NCI-H146 (cell line): ENCODE measurements around the gene PSAPL1.
"Not testable (repeated sequence)": the region's sequence is repeated elsewhere in the genome, so short reads cannot be mapped to it uniquely, and the experiment has no call there.

Experiments used
- DNase-seq: peaks from one replicate; lab custom pipeline; 2025; lab: John Stamatoyannopoulos, UW

Gene PSAPL1

GRCh38 chr4:7458477-7458876 lies 23.7 kb upstream of the PSAPL1 start:
- DNase-seq, result no peak

- no peak for DNase-seq
Measured at GRCh38 chr4:7458066-7458425, 23.3 kb upstream of the PSAPL1 start.

GRCh38 chr4:7457201-7458065 lies 22.7 kb upstream of the PSAPL1 start:
- DNase-seq, result no peak

- not testable (repeated sequence) for DNase-seq
Measured at GRCh38 chr4:7452802-7453201, 18.1 kb upstream of the PSAPL1 start.

DNA sequence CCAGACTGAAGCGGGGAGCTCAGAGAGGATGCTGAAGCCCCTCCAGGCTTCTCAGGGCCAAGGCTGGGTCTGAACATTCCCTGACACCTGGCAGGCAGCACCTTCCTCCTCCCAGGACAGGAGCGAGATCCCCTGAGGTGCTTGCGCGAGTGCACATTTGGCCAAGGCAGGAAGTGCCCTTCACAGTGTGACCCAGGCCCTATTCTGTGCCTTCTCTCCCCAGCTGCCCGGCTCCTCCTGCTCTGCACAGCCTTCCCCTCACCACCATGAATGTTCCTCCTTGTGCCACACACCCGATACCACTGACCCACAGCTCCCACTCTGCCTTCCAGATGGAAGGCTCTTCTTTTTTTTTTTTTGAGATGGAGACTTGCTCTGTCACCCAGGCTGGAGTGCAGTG lies 17.1 kb upstream of the PSAPL1 start:
- DNase-seq, result no peak

DNA sequence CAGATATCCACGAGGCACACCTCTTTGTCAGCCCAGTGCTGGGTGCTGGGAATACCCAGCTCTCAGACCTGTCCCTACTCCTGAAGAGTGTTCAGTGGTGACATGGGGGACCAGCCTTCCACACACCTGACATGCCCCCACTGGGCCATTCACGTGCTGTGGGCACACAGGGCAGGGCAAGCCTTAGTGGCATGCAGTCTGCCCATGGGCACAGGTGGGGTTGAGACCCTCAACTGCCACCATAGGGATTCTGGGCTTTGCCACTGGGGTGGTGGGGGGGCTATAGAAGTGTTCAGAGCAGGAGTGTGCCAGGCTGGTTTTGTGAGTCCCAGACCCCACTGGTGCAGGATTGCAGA lies 16.7 kb upstream of the PSAPL1 start:
- no peak for DNase-seq

GRCh38 chr4:7450775-7451433 lies 16.2 kb upstream of the PSAPL1 start:
- no peak for DNase-seq

DNA sequence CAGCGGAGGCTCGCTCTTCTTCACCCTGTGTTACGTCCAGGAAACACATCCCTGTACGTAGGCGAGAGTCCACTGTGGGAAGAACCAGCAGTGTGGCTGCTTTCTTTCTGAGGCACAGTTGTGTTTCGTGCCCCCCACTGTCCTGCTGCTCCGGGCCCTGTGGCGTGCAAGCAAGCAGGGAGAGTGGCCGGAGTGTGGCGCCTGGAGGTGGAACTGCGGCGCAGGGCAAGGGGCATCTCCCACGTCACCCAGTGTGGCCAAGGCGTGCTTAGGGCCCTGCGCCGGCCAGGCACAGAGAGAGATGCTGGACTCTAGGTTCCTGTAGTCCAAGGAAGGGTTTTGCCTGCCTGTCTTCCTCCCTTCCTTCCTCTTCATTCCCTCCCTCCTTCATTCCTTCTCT lies 13.3 kb upstream of the PSAPL1 start:
- no peak for DNase-seq

DNA sequence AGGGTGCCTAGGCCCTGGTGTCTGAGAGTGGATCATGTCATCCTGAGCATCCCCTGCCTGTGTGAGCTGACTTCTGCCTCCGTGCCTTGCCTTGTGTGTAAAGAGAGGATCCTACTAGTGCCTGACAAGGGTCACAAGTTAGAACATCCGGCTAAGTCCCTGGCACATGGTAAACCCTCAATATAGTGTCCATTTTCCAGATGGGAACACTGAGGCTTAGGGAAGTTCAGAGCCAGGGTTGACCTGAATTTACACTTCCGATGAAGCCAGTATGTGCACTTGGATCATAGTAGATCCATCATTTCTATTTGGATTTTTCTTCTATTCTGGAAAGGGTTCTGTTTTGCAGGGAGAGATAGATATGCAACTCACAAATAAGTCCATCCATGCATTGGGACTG lies 12.5 kb upstream of the PSAPL1 start:
- no peak for DNase-seq

GRCh38 chr4:7444731-7445130 lies 10.0 kb upstream of the PSAPL1 start:
- DNase-seq, result no peak

- DNase-seq, result no peak
Measured at GRCh38 chr4:7444314-7444713, 9.6 kb upstream of the PSAPL1 start.

DNA sequence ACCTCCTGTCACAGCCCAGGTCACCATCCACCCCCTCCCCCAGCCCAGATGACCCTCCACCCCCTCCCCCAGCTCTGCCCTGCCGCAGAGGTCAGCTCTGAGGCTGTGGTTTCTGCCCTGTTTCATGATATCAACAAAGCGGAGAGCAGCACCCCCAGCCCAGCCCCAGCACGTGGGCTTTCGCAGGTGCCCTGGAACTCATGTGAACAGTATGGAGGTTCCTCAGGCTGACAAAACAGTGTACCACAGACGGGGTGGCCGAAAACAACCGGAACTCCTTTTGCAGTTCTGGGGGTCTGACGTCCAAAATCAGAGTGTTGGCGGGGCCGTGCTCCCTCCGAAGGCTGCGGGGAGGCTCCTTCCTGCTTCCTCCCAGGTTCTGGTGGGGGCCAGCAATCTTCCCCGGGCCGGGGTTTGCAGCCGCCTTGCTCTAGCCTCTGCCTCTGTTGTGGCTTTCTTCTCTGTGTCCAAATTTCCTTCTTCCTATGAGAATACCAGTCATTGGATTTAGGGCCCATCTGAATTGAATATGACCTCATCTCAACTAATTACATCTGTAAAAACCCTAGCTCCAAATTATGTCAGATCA lies 7.9 kb upstream of the PSAPL1 start:
- DNase-seq, result no peak

DNA sequence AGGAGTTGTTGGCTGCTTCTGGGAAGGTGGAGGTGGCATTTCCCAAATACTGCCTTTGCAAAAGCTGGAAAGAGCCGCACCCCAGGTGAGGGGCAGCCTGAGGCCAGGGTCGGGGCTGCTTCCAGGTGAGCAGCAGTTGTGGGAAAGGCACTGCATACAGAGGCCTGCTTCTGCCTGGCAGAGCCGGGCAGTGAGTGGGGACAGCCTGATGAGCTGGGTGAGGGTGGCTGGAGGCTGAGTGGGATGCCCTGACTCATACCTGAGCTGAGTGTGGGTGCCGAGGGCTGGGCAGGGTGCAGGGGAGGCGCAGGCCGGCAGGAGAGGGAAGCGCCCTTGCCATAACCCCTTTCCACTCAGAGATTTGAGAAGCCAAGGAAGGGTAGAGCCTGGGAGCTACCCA lies 6.5 kb upstream of the PSAPL1 start:
- DNase-seq, result no peak

- no peak for DNase-seq
Measured at GRCh38 chr4:7439699-7440098, 5.0 kb upstream of the PSAPL1 start.

DNA sequence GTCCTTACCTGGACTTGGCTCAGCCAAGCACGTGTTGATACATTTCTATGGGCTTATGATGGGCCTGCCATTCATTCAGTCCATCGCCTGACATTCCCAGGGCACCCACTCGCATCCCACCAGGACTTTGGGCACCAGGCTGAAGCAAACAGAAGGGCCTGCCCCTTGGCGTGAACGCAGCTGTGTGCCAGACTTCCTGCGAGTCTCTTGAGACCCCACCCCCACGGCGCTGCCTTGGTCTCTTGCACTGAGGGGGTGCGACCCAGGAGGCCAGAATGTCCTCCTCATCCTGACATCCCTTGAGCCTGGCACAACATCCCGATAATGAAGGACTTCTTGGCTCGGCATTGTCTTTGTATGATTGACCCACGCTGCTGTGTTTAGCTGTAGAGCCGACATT lies 1.5 kb upstream of the PSAPL1 start:
- no peak for DNase-seq

GRCh38 chr4:7435471-7436061 lies 836 bp upstream of the PSAPL1 start:
- no peak for DNase-seq

GRCh38 chr4:7434141-7434765 lies 477 bp downstream of the PSAPL1 start:
- DNase-seq, result no peak

DNA sequence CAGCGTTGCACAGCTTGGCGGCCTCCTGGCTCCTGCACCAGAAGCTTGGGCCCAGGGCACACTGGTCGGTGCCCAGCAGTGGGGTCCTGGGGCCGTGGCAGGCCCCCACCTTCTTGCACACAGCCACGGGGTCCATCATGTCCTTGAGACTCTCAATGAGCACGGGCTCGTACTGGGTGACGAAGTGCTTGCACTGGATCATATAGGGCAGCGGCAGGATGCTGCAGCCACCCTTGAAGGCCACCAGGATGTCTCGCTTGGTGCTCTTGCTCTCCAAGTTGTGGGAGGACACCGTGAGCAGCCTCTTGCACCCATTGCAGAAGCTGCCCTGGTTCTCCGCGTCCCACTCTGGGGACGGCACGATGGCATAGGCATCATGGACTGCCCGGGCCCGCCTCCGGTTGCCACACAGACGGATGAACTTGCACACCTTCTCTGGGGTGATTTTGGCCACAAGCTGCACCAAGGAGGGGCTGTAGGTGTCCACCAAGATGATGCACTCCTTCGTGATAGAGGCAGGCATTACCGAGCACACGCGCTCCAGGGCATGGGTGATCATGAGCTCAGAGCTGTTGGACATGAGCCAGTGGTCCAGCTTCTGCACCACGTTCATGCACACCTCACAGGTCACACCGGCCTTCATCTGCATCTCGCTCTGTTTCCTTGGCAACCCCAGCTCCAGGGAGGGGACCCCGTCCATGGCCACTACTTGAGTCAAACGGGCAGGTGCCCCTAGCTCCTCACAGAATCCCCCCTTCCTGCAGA lies 1.2 kb downstream of the PSAPL1 start:
- DNase-seq, result no peak

GRCh38 chr4:7432531-7433375 lies 2.0 kb downstream of the PSAPL1 start:
- DNase-seq, result no peak

GRCh38 chr4:7431696-7432530 lies 2.8 kb downstream of the PSAPL1 start:
- DNase-seq, result no peak
